Uterus (tissue), 4 donors: ENCODE data around the gene STX10. TPM values are rescaled to one million over a fixed set of nuclear protein-coding genes. Genes with fewer than 3 reads are reported as not detected.

Experiments used
- DNase-seq, 2 donors: peaks; one replicate each; pipeline ENCODE4 v3.0.0-alpha.2; 2019 to 2020
- H3K27ac ChIP-seq, 2 donors: fragments of 200-600 bp; sonication (generic); 1 replicate in 1 of 2; 2 replicates in 1 of 2; pipeline ENCODE4 v1.5.1; 2016 to 2018
- H3K27me3 ChIP-seq, 2 donors: fragments of 200-600 bp; sonication (generic); one replicate each; pipeline ENCODE4 v1.5.1; 2018 to 2019; ENCODE audit warnings: control low read depth in 1 of 2
- H3K36me3 ChIP-seq, 2 donors: fragments of 200-600 bp; sonication (generic); one replicate each; pipeline ENCODE4 v1.5.1; 2019; ENCODE audit warnings: control low read depth in 1 of 2
- H3K4me1 ChIP-seq, 2 donors: fragments of 200-600 bp; sonication (generic); one replicate each; pipeline ENCODE4 v1.5.1; 2018 to 2019; ENCODE audit warnings: control low read depth in 1 of 2
- H3K4me3 ChIP-seq, 2 donors: fragments of 200-600 bp; sonication (generic); 1 replicate in 1 of 2; 2 replicates in 1 of 2; pipeline ENCODE4 v1.5.1; 2018 to 2019; ENCODE audit warnings: mild to moderate bottlenecking in 1 of 2
- H3K9me3 ChIP-seq, 2 donors: fragments of 200-600 bp; sonication (generic); one replicate each; pipeline ENCODE4 v1.5.1; 2019; ENCODE audit warnings: control low read depth in 1 of 2
- CTCF ChIP-seq, 4 experiments: fragments of 200-600 bp in 2 of 4; fragments of 450-650 bp in 2 of 4; sonication (generic) in 2 of 4; IDR thresholded peaks; one replicate each; pipeline ENCODE4 v1.5.1; 2016 to 2019; ENCODE audit warnings: antibody characterized with exemption in 4 of 4, mild to moderate bottlenecking in 2 of 4, moderate library complexity in 1 of 4
- POLR2A ChIP-seq, 2 donors: fragments of 450-650 bp; IDR thresholded peaks; one replicate each; pipeline ENCODE4 v1.6.1; 2016; ENCODE audit warnings: antibody characterized with exemption in 2 of 2, mild to moderate bottlenecking in 1 of 2, moderate library complexity in 1 of 2
- intact Hi-C: fragments of 100-400 bp; cut with DNase I; formaldehyde crosslinking; loops from one replicate; pipeline ENCODE4 v1.15.1; 2023; ENCODE audit warnings: low total_unique reads
- total RNA-seq, 4 donors: library from RNA; depleted of rRNA in 3 of 4; stranded (reverse); fragments of >200 nt in 3 of 4; gene quantifications; one replicate each; pipeline versions ENCODE4 v1.1.0 to v1.2.4, GENCODE V29; 2014 to 2023
- donor health status: DM: yes; HTN: yes; CAD: no.

The STX10 gene
- total RNA-seq, 4 donors from 2014 or later: 42.2 to 72.1 (median 44.8) TPM

- Histone ChIP-seq H3K4me3 (no peak overlapping the region), H3K9me3 (no peaks in the 10 kb centered on the region), H3K4me1 (peaks cover 0 to 26% of the 10 kb centered on the region in 2 donors), H3K36me3 (no peaks in the 10 kb centered on the region), H3K27me3 (no peaks in the 10 kb centered on the region), H3K27ac (no peak overlapping the region)
- intact Hi-C loops: no loop called here
- no peak for DNase-seq
- TF ChIP-seq POLR2A (IDR thresholded peaks at IDR 0.05): no peak
- no peak for TF ChIP-seq CTCF (IDR thresholded peaks at IDR 0.05)
Measured at GRCh38 chr19:13120031-13120430, 30.1 kb downstream of the STX10 start.

- TF ChIP-seq POLR2A (IDR thresholded peaks at IDR 0.05) (no peak), CTCF (IDR thresholded peaks at IDR 0.05) (no peak)
- no peak overlapping the region for H3K27ac ChIP-seq
- H3K4me3 ChIP-seq: no peak overlapping the region
- H3K27me3 ChIP-seq: no peaks in the 10 kb centered on the region
- H3K36me3 ChIP-seq: no peaks in the 10 kb centered on the region
- H3K9me3 ChIP-seq: no peaks in the 10 kb centered on the region
- intact Hi-C loops: no loop called here
- H3K4me1 ChIP-seq: peaks cover 0 to 26% of the 10 kb centered on the region in 2 donors
- no peak for DNase-seq
Measured at GRCh38 chr19:13119627-13120026, 30.5 kb downstream of the STX10 start.

- no peak for TF ChIP-seq POLR2A (IDR thresholded peaks at IDR 0.05)
- no peak for TF ChIP-seq CTCF (IDR thresholded peaks at IDR 0.05)
- peak overlapping the region; percentile 50 to 56 for H3K27ac ChIP-seq
- H3K36me3 ChIP-seq: no peaks in the 10 kb centered on the region
- intact Hi-C loops: no loop called here
- H3K4me1 ChIP-seq: peaks cover 0 to 26% of the 10 kb centered on the region in 2 donors
- H3K9me3 ChIP-seq: no peaks in the 10 kb centered on the region
- DNase-seq: peak in 1 of 2 donors; percentile 42
- H3K4me3 ChIP-seq: peak overlapping the region; percentile 97 to 99
- no peaks in the 10 kb centered on the region for H3K27me3 ChIP-seq
Measured at GRCh38 chr19:13118424-13119193, 31.6 kb downstream of the STX10 start.

GRCh38 chr19:13117772-13118423, 32.3 kb downstream of the STX10 start, which contains the start of gene NACC1:
Gene NACC1 (plus strand): TSS chr19:13118264. CDS start chr19:13135208, 16,944 bp downstream.
- DNase-seq: peak; percentile 84 to 91
- no peaks in the 10 kb centered on the region for H3K9me3 ChIP-seq
- H3K27ac ChIP-seq: peak within 1 kb of the TSS; percentile 61 to 75
- no peaks in the 10 kb centered on the region for H3K36me3 ChIP-seq
- H3K4me1 ChIP-seq: peaks cover 0 to 26% of the 10 kb centered on the region in 2 donors
- no peaks in the 10 kb centered on the region for H3K27me3 ChIP-seq
- intact Hi-C loops: no loop called here
- peak within 1 kb of the TSS; percentile 97 to 99 for H3K4me3 ChIP-seq
- TF ChIP-seq POLR2A (IDR thresholded peaks at IDR 0.05) (peak in 1 of 2 donors; percentile 15), CTCF (IDR thresholded peaks at IDR 0.05) (peak in 1 of 4 experiments; percentile 36)
